Body of pancreas (tissue), 4 donors: ENCODE measurements around the gene TUBB2A.

Source experiments
- POLR2A ChIP-seq, 3 donors: fragments of 450-650 bp; IDR thresholded peaks; one replicate each; pipeline ENCODE4 v1.6.1; 2016; ENCODE audit warnings: antibody characterized with exemption in 3 of 3, mild to moderate bottlenecking in 2 of 3
- TF ChIP-seq, protein P1 (sequence below), 7 experiments: fragments of 450-650 bp in 4 of 7; fragments of 200-600 bp in 3 of 7; sonication (generic) in 3 of 7; IDR thresholded peaks; one replicate each; pipeline ENCODE4 v1.5.1; 2016 to 2019; ENCODE audit warnings: antibody characterized with exemption in 7 of 7

DNA sequence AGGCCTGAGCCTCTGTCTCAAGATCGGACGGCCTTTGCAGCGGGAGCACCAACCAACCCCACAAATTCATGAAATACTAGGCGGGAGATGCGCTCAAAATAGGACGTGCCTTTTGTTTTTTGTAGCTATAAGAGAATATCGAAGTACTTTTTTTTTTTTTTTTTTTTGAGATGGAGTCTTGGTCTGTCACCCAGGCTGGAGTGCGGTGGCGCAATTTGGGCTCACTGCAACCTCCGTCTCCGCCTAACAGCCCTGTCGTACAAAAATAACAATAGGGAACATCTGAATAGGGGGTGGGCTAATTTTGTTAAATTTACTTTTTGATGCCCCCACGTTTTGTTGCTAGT is 5.9 kb upstream of the TUBB2A start:
- TF ChIP-seq, protein P1, sequence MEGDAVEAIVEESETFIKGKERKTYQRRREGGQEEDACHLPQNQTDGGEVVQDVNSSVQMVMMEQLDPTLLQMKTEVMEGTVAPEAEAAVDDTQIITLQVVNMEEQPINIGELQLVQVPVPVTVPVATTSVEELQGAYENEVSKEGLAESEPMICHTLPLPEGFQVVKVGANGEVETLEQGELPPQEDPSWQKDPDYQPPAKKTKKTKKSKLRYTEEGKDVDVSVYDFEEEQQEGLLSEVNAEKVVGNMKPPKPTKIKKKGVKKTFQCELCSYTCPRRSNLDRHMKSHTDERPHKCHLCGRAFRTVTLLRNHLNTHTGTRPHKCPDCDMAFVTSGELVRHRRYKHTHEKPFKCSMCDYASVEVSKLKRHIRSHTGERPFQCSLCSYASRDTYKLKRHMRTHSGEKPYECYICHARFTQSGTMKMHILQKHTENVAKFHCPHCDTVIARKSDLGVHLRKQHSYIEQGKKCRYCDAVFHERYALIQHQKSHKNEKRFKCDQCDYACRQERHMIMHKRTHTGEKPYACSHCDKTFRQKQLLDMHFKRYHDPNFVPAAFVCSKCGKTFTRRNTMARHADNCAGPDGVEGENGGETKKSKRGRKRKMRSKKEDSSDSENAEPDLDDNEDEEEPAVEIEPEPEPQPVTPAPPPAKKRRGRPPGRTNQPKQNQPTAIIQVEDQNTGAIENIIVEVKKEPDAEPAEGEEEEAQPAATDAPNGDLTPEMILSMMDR (IDR thresholded peaks at IDR 0.05): peak in 2 of 7 experiments; percentile 31 to 32
- no peak for TF ChIP-seq POLR2A (IDR thresholded peaks at IDR 0.05)
